ENCODE measurements around the gene ZNF143.
A peak's percentile ranks its signal among the peaks of the same experiment; 100 is the strongest.

The ZNF143 gene

DNA sequence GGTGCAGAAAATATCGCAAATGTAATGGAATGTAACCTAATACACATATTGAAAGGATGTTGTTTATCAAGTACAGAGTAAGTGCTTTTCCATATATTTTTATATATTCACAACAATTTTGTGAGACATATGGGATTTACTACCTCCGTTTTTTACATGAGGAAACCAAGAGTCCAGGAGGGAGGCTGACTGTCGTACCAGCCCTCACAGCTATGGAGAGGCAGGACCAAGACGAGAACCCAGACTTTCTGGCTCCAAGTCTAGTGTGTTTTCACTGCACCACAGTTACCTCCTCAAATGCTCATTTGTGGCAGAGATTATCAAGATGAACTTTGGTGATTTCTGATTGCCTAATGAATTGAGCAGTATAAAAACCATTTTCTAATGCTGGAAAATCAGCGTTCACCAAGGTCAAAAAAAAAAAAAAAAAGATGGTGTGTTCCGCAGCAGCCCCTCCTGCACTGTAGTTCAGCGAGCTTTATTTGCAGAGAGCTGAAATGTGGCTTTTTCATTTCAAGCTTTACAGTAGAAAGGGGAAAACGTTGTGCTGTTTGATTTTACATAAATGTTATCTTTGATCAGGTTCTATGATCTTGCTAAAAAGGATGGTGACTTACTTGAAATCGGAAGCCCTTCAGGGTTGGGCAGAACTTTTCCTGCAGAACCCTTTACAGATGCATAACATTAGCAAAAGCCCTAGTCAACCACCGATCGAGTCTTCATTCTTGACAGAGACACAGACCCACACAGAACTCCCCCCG lies 67.9 kb downstream of the ZNF143 start:
- Histone ChIP-seq H3K4me3 (no peak overlapping the region), H3K27ac (peak overlapping the region; percentile 40 to 59), H3K4me1 (peaks cover 0 to 74% (median 44%) of the 10 kb centered on the region in 4 donors), H3K27me3 (no peaks in the 10 kb centered on the region), H3K9me3 (no peaks in the 10 kb centered on the region), H3K36me3 (peaks cover 0 to 7% (median 0%) of the 10 kb centered on the region in 3 donors)
- DNase-seq = no peak
- intact Hi-C loops (cut with DNase I; ENCODE audit: low total_unique reads) = no loop called here
- TF ChIP-seq, protein P1, sequence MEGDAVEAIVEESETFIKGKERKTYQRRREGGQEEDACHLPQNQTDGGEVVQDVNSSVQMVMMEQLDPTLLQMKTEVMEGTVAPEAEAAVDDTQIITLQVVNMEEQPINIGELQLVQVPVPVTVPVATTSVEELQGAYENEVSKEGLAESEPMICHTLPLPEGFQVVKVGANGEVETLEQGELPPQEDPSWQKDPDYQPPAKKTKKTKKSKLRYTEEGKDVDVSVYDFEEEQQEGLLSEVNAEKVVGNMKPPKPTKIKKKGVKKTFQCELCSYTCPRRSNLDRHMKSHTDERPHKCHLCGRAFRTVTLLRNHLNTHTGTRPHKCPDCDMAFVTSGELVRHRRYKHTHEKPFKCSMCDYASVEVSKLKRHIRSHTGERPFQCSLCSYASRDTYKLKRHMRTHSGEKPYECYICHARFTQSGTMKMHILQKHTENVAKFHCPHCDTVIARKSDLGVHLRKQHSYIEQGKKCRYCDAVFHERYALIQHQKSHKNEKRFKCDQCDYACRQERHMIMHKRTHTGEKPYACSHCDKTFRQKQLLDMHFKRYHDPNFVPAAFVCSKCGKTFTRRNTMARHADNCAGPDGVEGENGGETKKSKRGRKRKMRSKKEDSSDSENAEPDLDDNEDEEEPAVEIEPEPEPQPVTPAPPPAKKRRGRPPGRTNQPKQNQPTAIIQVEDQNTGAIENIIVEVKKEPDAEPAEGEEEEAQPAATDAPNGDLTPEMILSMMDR (IDR thresholded peaks at IDR 0.05) = no peak

DNA sequence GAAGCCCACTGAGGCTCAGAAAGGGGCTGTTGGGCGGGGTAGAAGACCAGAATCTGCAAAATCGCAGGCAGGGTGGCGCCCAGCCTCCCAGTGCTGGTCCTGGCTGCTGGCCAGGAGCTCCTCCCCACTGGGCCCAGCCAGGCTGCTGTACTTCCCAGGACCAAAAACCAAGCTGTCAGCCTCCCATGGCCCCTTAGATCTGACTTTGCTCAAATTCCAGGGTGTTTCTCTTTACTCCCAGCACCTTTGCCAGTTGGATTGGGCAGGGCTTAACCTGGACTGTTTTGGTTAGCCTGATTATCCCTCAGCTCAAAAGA lies 68.5 kb downstream of the ZNF143 start:
- DNase-seq = peak in 1 of 2 donors; percentile 74
- peak overlapping the region; percentile 40 to 59 for H3K27ac ChIP-seq
- H3K36me3 ChIP-seq = peaks cover 0 to 7% (median 0%) of the 10 kb centered on the region in 3 donors
- intact Hi-C loops (cut with DNase I; ENCODE audit: low total_unique reads) = no loop called here
- H3K4me1 ChIP-seq = peaks cover 0 to 74% (median 49%) of the 10 kb centered on the region in 4 donors
- no peaks in the 10 kb centered on the region for H3K9me3 ChIP-seq
- TF ChIP-seq, protein P1 (IDR thresholded peaks at IDR 0.05) = no peak
- no peaks in the 10 kb centered on the region for H3K27me3 ChIP-seq
- H3K4me3 ChIP-seq = no peak overlapping the region

DNA sequence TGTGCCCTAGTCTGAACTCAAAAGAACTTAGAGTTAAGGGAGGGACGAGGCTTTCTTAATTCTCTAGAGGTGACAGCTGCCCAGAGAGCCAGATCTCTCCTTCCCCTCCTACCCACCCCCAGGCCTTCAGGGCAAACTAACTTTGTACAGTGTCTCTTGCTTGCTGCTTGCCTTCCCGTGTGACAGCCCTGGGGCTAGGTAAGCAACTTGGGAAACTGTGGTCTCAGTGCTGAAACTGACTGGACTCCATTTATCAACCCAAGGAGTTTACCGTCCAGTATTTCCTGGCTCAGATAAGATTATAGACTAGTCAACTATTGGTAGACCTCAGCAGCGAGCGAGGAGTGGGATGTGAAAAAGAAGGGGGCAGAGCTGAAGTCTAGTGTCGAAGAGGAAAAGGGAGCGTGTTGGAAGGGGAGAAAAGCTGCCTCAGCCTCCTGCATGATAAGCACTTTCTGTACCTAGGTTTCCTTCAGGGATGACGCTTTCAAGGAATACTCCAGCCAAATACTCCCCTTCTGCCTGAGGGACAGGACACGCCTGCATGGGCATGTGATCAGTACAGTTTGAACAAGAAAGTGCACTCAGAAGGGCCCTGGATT lies 69.3 kb downstream of the ZNF143 start:
- Histone ChIP-seq H3K27me3 (no peaks in the 10 kb centered on the region), H3K4me1 (peaks cover 0 to 74% (median 53%) of the 10 kb centered on the region in 4 donors), H3K27ac (peak overlapping the region in 1 of 2 donors; percentile 59), H3K4me3 (no peak overlapping the region), H3K36me3 (peaks cover 0 to 7% (median 0%) of the 10 kb centered on the region in 3 donors), H3K9me3 (no peaks in the 10 kb centered on the region)
- intact Hi-C loops (cut with DNase I; ENCODE audit: low total_unique reads) = no loop called here
- TF ChIP-seq, protein P1 (IDR thresholded peaks at IDR 0.05) = no peak
- DNase-seq = no peak

DNA sequence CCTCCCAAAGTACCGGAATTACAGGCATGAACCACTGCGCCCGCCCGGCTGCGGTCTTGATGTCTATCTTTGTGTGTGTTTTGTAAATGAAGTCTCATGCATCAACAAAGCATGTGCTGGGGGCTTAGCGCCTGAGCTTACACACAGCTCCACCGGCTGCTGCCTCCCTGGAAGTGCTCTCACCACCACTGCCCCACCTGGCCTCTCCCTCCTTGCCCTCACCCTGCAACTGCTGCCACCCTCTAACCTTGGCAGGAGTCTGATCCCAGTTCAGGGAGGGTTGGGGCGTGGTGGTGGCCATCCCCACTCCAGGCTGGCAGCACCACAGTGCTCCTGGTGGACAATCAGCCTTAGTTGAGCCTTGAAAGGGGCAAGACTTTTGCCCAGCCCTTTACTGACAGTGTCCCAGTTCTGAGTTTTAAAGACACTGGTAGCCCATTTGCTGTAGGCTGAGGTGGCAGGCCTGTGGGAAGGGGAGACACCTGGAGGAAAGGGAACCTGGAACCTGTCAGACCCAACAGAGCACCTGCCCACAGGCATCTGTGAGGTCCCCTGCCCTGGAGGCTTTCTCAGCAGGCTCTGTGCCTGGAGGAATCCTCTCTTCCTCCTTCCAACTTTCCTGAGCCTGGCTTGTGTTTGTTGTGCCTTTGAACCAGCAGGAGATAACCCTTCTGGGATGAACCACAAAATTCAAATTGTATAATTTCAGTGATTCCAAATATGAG lies 70.3 kb downstream of the ZNF143 start:
- peaks cover 0 to 76% (median 55%) of the 10 kb centered on the region in 4 donors for H3K4me1 ChIP-seq
- DNase-seq = no peak

DNA sequence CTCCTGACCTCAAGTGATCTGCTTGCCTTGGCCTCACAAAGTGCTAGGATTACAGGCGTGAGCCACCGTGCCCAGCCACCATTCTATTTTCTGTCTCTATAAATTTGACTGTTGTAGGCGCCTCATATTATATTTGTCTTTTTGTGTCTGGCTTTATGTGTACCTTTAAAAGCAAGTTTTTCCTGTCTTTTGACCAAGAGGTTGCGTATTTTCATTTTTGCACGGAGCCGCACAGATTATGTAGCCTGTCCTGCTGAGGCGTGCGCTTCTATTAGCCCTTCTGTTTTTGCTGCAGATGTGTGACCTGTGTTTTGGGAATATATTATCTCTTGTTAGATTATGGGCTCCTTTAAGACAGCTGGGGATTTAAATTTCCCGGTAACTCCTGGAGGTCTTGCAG lies 72.2 kb downstream of the ZNF143 start:
- H3K27me3 ChIP-seq = no peaks in the 10 kb centered on the region
- no peaks in the 10 kb centered on the region for H3K9me3 ChIP-seq
- TF ChIP-seq, protein P1 (IDR thresholded peaks at IDR 0.05) = no peak
- H3K36me3 ChIP-seq = no peaks in the 10 kb centered on the region
- DNase-seq = no peak
- no peak overlapping the region for H3K4me3 ChIP-seq
- intact Hi-C loops (cut with DNase I; ENCODE audit: low total_unique reads) = no loop called here
- H3K27ac ChIP-seq = peak overlapping the region in 1 of 2 donors; percentile 57
- H3K4me1 ChIP-seq = peaks cover 0 to 56% (median 40%) of the 10 kb centered on the region in 4 donors

More for the DNA sequence above, 70.3 kb downstream of the ZNF143 start:
- TF ChIP-seq, protein P1 (IDR thresholded peaks at IDR 0.05) = no peak
- no peaks in the 10 kb centered on the region for H3K9me3 ChIP-seq
- no peak overlapping the region for H3K27ac ChIP-seq
- peaks cover 0 to 2% (median 0%) of the 10 kb centered on the region in 3 donors for H3K36me3 ChIP-seq
- intact Hi-C loops (cut with DNase I; ENCODE audit: low total_unique reads) = no loop called here
- no peak overlapping the region for H3K4me3 ChIP-seq
- H3K27me3 ChIP-seq = no peaks in the 10 kb centered on the region
